ENCODE results near the gene SLFNL1.

Gene SLFNL1

GRCh38 chr1:41021526-41022308 lies at the start of gene SLFNL1:
SLFNL1 (minus strand) TSS chr1:41021725; CDS start chr1:41020660, 1,065 bp downstream.
- DNase-seq (ENCODE audit: low spot score): peak; percentile 41

DNA sequence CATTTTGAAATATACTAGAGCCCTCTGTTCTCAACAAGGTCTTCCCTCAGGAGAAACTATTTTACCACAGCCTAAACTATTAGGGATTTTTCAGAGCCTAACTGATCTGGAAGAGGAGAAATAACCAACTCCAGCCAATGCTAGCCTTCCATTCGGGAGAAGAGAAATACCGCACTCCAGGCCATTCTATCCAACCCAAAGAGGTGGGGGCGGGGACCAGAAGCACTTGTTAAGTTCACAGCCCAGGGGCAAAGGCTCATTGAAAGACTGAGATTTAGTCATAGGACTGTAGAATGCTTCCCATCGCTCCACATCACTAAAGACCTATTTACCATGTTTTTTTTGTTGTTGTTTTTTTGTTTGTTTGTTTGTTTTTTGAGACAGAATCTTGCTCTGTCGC lies 35.4 kb upstream of the SLFNL1 start:
- no peak for DNase-seq (ENCODE audit: low spot score)

DNA sequence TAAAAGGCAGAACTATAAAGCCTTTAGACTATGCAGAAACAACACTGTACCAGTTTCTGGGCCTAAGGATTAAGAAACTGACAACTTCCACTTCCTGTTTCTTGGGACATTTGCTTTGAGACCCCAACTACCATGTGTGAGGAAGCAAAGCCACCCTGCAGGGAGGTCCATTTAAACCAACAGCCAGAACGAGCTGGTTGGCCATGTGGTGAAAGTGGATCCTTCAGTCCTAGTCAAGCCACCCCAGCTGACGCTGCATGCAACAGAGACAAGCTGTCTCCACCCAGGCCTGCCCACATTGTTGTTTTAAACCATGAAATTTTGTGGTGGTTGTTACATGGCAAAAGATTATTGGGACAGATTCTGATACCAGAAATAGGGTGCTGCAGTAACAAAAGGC lies 31.8 kb upstream of the SLFNL1 start:
- no peak for DNase-seq (ENCODE audit: low spot score)

GRCh38 chr1:41051022-41051421 lies 29.5 kb upstream of the SLFNL1 start:
- no peak for DNase-seq (ENCODE audit: low spot score)

DNA sequence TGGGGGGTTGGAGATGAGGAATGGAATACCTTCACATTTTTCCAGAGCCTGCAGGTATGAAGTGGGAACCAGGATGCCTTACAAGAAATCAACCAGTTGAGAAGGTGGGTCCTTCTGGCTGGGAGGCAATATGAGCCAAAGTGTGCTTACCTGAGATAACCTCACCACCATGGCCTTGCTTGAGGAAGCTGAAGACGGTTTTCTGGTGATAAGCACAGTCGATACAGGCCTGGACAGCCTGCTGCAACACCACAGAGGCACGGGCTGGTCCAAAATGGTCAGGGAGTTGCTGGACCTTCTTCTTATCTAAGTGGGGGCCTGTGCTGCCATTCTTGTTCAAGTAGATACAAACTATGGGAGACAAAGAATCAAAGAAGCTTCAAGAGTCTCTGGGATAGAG lies 27.0 kb upstream of the SLFNL1 start:
- DNase-seq (ENCODE audit: low spot score): no peak

GRCh38 chr1:41046347-41046775 lies 24.8 kb upstream of the SLFNL1 start:
- DNase-seq (ENCODE audit: low spot score): no peak

- DNase-seq (ENCODE audit: low spot score): peak; percentile 79
Measured at GRCh38 chr1:41045740-41046139, 24.2 kb upstream of the SLFNL1 start.

DNA sequence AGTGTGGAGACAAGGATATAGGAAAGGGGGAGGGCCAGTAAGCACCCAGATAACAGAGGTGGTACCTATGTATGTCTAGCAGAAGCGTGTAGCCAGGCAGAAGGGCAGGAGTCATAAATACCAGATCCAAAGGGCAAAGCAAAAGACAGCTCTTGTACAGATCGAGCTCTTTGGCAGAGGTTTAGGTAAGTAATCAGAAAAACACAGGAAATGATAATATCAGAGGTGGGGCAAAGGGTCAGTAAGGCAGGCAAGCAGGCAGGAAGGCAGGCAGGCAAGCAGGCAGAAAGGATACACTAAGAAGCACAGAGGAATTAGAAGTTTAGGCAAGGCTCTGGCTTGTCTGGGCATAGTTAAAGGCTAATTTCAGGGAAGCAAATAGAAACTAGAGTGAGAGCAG lies 22.7 kb upstream of the SLFNL1 start:
- no peak for DNase-seq (ENCODE audit: low spot score)

DNA sequence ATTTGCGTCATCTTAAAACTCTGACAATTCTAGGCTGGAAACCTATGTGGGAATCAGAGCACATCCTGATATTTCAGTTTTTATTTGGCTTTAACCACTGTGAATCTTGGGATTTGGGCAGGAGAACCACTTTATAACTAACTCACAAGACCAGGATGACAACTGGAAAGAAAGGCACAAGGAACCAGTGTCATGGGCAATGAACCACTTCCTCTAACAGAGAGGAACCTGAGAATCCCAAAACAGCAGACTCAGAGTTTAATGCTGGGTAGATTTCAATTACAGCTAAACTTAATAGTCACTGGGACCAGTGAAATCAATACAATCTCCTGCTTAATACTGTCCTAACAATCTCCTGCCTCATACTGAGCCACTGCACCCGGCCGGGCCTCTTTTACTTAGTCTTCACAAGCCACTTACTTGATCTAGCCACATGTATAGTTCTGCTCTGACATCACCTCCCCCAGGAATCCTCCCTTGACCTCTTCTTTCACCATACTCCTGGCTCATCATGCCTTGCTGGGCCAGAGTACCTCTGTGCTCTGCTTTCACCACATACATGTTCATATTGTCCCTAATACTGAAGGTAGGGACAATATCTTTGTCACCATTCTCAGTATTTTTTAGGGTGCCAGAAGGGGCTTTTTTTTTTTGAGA lies 20.2 kb upstream of the SLFNL1 start:
- DNase-seq (ENCODE audit: low spot score): no peak

DNA sequence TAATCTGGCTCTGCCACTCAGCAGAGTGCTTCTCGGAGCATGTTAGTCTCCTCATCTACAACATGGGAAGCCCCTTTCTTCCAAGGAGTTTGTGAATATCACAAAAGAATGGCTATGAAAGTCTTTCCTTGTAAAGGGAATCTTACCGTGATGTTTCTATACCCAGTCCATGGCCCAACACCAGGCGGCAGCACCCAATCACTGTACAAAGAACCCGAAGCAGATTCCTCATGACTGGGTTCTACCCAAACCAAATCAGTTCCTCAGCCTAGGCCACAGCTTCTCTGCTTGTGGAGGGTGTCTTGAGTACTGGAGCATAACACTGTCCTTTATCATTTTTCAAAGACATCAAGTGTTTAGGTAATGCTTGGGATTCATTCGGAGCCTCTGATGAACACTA lies 16.6 kb upstream of the SLFNL1 start:
- no peak for DNase-seq (ENCODE audit: low spot score)

DNA sequence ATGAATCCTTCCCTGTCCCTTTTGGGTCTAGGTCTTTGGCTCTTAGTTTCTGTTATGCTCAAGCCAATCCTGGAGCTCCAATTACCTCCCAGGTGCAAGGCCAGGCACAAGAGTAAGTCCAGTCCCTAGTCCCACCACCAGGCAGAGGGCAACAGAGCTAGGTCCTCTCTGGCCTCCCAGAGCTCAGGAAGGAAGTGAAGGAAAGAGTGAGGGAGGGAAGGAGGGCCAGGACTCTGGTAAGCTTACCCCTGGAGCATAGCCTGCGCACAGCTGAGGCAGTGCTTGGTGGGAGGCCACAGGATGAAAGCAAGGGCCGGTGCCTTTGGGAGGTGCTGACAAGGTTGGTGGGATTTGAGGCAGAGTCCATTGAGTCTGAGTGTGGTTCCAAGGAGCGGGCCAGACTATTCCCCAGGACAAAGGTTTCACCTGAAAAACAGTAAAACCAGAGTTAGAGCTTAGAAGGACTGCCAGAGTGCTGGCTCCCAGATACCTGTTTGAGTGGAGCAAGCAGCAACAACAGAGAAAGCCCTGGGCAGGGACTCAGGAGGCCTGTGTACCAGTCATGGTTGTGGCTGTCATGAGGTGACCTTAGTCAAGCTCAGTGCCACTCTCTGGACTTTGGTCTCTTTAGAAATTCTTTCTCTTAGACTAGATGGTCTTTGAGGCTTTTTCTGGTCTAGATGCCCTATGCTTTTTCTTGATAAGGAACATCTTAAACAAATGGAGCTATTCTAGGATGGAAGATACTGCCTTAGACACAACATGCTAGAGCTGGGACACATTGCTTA lies 15.8 kb upstream of the SLFNL1 start:
- no peak for DNase-seq (ENCODE audit: low spot score)

DNA sequence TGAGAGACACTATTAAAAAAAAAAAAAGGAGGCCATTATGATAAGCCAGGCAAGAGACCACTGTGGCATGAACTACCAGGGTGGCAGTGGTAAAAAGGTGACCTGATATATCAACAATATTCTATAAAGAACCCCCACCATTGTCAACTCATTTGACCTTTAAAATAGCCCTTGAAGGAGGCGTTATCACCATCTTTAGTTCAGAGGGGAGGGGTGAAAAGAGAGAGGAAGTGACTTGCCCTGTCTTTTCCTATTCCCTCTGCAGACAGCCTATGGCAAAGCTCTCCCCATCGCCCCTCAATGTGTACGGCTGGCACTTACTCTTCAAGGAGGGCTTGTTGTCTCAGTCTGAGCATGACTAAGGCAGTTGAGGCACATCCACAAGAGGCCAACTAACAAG lies 11.7 kb upstream of the SLFNL1 start:
- DNase-seq (ENCODE audit: low spot score): no peak

- DNase-seq (ENCODE audit: low spot score): no peak
Measured at GRCh38 chr1:41032147-41032546, 10.6 kb upstream of the SLFNL1 start.

DNA sequence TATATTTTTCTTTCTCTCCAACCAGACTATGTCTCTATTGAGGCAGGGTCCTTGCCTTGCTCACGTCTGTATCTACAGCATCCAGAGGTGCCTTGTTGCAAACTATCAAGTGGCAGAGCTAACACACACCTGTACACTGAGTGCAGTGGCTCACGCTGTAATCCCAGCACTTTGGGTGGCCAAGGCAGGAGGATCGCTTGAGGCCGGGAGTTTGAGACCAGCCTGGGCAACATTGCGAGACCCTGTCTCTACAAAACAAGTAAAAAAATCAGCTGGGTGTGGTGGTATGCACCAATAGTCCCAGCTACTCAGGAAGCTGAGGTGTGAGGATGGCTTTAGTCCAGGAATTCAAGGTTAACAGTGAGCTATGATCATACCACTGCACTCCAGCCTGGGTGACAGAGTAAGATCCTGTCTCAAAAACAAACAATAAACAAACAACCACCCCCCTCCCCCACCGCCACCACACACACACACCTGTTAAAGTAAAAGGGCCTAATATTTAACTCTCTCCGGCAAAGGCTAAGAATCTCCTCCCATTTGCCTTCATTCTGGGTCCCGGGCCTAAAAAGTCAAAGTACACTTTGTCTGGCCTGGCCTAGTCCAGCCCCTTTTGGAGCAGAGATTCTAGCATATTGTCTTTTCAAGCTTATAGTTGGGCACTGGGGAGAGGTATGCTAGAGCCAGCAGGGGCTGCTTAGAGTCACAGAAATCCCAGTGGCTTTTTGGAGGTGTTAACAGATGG lies 9.5 kb upstream of the SLFNL1 start:
- DNase-seq (ENCODE audit: low spot score): no peak

- DNase-seq (ENCODE audit: low spot score): no peak
Measured at GRCh38 chr1:41028034-41028642, 6.6 kb upstream of the SLFNL1 start.

DNA sequence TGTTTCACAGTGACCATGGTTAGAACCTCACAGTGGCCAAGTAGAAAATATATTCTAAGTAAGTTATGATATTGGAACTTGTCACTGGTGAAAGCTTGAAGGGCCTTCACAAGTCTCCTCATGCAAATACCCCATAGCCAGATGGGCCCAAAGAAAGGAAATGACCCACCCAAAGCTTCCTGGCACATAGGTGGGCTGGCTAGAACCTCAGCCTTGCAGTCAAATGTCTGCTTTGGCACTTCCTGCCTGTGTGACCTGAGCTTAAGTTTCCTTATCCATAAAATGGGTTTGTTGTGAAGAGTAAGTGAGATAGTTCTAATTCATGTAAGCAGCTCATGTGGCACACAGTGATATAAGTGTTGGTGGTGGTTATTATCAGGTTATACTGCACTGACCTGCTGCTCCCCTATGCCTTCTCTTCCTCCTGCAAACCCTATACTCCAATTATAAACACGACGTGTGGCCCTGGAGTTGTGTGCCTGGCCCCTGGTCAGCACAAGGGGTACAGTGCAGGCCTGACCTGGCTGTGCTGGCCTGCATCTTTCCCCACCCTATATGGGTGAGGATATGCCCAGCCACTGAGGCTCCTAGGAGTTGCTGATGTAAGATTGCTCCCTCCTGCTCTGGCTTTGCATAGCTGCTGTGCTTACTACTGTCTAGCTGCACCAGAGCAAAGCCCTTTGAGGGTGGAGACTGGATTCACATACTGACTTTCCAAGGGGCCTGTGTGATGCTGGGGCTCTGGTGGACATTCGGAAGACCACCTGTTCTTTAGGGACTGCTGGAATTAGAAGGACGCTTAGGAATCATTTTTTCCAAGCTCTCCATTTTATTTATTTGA lies 4.7 kb upstream of the SLFNL1 start:
- DNase-seq (ENCODE audit: low spot score): no peak

DNA sequence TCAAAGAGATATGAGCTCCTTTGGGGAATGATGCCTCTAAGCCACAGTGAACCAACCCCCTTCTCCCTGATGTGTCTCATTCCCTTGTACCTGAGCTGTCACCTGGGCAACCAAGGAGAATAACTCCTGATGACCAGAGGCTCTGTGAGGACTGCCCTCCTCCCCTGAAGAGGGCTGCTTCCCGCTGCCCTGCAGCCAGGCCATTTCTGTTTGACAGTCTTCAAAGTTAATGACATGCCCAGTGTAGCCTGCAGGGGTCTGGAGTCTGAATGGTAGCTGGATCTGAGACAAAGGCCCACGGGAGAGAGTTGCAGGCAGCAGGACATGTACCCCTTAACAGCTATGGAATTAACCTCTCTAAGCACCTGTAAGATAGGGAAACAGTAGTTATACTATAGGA lies 3.4 kb upstream of the SLFNL1 start:
- no peak for DNase-seq (ENCODE audit: low spot score)

- peak; percentile 58 for DNase-seq (ENCODE audit: low spot score)
Measured at GRCh38 chr1:41023279-41023990, 1.9 kb upstream of the SLFNL1 start.

GRCh38 chr1:41022424-41022823 lies 899 bp upstream of the SLFNL1 start:
- DNase-seq (ENCODE audit: low spot score): no peak

DNA sequence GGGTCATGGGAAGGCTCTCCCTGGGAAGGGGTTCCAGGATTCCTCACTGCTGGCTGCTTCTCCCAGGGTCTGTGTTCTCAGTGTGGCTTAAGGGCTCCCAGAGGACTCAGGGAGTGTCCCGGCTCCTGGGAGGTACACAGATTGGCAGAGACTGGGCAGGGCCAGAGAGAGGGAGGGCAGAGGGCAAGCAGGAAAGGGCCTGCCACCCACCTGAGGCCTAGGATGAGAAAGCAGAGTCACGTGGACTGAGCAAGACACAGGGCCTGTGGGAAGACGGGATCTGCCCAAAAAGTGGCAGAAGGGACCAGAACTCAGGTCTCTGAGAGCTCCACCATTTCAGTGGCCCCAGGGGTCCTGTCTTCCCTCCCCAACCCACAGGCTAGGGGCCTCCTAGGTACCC lies 871 bp downstream of the SLFNL1 start:
- DNase-seq (ENCODE audit: low spot score): no peak

Measured in GM03348 (cell line).